GM21367 (cell line): Measurements from ENCODE around the gene TEPSIN.
"Not testable (repeated sequence)": the region's sequence is repeated elsewhere in the genome, so short reads cannot be mapped to it uniquely, and the experiment has no call there.

Source experiments
- ATAC-seq: cut with Tn5 transposase; IDR thresholded peaks from one replicate; pipeline ENCODE4 v1.9.1; 2021; ENCODE audit not compliant: unreplicated experiment

Gene TEPSIN

DNA sequence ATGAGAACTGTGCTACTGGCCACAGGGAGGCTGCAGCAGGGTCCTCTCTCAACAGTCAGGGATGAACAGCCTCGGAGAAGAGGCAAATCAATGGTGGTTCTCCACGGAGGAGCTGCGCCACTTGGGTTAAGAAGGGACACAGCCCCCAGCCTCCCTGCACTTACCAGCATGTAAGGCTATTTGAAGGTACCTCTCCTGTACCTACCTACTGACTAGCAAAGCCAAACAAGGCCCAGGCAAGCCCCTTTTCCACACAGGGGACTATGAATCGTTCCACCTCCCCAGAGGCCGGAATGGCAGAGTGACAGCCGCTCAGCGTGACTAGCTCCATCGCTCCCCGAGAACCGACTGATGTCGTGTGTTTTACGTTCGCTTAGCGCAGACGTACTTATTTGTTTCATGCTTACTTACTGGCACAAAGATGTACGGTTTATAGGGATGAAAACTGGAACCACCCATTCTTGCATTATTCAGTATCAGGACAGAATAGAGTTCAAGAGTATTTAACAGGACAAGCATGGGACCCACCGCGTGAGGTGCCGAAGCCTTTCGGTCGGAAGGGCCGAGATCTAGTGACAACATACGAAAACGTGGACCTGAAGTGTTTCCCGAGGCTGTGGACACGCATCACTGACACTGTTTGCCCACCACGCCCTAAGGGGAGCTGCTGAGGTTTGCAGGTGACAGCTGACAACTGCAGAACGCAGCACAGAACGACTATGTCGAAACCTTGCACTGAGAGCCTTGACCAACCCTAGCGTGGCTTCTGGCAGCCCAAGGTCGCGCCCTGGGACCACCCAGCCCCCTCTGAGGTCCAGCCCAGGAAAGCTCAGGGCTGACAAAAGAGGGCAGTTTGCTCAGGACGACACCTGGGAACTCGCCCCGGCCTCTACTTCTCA, 1.0 kb downstream of the TEPSIN start:
- ATAC-seq, result no peak

GRCh38 chr17:81236784-81237183, 2.1 kb downstream of the TEPSIN start:
- no peak for ATAC-seq

GRCh38 chr17:81235822-81236740, 2.8 kb downstream of the TEPSIN start:
- ATAC-seq, result no peak

GRCh38 chr17:81234940-81235821, 3.7 kb downstream of the TEPSIN start:
- ATAC-seq, result no peak

DNA sequence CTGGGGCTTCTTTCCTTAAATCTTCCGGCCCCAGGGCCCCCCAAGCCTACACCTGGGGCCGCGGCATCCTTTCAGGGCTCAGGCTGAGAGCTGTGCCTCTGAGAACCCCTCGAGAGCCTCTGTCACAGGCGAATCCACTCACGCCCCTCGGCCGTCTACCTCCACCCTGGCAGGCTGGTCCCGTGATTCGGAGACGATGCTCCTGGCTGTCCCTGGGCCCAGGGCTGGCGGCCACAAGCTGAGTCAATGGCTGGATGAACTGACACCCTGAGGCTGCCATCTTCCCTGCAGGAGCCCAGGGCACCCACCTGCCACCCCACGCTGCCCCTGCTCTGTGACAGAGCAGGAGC, 4.4 kb downstream of the TEPSIN start:
- no peak for ATAC-seq

DNA sequence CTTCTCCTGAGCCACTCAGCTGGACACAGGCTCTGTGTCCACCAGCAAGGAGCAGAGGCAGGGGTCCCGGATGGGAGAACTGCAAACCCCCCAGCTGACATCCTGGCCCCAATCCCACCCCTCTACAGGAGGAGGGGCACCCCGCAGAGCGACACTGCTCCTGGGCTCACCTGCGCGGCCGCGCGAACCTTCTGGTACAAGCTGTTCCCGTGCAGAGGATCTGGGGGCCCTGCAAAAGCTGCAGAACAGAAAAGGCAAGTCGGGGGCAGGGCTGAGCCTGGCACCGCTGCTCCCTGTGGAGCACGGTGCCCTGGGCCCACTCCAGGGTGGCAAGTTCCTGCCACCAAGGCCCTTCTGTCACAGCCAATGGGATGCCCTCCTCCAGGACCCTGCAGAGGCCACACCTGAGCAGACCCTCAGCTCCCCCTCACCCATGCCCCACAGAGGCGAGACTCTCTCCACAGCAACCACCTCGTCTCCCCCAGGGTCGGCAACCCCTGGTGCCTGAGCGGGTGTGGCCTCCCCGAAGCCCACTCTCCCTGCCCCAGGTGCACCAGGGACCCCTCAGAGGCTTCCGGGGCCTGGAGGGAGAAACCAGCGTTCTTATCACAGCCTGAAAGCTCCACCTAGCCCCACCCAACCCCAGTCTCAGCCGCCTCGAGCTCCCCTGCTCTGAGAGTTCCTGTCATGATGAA, 4.9 kb downstream of the TEPSIN start:
- ATAC-seq, result no peak

DNA sequence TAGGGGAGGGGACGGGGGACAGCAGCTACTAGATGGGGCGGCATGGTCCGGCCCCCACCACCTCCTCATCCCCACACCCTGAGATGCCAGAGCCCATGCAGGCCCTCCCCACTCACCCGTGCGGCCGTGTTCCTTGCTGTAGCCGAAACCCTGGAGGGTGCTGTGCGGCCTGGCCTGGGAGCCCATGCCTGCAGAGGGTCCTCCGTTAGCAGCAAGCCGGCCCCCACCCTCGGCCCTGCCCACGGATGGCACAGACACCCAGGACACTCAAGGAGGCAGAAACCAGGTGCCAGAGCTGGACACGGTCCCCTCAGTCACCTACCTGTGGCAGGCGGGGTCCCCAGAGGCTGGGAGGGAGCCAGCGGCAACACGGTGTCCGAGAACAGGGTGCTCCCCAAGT, 5.5 kb downstream of the TEPSIN start:
- no peak for ATAC-seq

DNA sequence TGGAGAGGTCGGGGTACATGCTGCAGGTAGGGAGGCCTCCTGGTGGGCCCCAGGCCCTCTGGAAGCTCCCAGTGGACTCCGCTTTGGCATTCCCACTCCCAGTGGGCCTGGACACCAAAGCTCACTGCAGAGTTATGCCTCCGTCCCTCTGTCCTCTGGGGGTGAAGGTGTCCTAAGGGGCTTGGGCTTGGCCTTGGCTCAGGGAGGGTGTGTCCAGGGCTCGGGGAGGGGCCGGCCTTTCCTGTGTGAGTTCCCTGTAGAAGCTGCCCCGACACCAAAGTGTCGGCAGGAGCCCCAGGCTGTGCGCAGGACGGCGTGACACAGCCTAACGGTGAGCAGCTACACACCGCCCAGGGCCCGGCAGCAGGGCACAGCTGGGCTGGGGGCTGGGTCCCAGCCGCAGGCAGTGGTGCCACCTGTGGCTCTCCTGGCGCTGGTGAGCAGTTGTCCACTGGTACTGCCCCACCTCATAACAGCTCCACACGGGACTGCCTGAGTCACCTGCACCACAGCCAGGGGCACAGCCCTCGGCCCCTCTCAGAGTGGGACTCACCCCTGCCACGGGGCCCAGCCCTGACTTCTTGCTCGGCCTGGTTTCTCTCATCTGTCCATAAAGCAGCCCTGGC, 6.1 kb downstream of the TEPSIN start:
- ATAC-seq, result no peak

GRCh38 chr17:81231766-81232581, 6.9 kb downstream of the TEPSIN start:
- no peak for ATAC-seq

DNA sequence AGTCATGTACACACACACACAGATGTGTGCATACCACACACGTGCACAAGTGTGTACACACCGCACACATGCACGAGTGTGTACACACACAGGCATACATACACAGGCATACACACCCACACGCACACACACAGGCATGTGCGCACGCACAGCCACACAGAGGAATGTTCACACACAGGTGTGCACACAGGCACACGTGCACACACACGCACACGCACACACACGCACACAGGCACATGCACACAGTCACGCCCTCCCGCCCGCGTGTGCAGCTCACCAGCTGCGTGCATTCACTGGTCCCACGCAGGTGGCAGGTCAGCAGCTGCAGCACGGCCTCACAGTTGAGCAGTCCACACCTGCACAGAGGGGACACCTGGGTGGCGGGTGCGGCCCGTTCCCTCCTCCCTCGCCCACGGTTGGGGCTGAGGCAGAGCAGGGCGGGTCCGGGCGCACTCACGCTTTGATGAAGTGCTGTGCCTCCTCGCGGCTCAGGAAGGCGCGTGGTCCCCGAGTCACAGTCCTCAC, 7.7 kb downstream of the TEPSIN start:
- ATAC-seq, result no peak

- no peak for ATAC-seq
These were observed 8.6 kb downstream of the TEPSIN start for GRCh38 chr17:81230043-81230820.

- ATAC-seq, result no peak
These were observed 9.3 kb downstream of the TEPSIN start for GRCh38 chr17:81229666-81229920.

DNA sequence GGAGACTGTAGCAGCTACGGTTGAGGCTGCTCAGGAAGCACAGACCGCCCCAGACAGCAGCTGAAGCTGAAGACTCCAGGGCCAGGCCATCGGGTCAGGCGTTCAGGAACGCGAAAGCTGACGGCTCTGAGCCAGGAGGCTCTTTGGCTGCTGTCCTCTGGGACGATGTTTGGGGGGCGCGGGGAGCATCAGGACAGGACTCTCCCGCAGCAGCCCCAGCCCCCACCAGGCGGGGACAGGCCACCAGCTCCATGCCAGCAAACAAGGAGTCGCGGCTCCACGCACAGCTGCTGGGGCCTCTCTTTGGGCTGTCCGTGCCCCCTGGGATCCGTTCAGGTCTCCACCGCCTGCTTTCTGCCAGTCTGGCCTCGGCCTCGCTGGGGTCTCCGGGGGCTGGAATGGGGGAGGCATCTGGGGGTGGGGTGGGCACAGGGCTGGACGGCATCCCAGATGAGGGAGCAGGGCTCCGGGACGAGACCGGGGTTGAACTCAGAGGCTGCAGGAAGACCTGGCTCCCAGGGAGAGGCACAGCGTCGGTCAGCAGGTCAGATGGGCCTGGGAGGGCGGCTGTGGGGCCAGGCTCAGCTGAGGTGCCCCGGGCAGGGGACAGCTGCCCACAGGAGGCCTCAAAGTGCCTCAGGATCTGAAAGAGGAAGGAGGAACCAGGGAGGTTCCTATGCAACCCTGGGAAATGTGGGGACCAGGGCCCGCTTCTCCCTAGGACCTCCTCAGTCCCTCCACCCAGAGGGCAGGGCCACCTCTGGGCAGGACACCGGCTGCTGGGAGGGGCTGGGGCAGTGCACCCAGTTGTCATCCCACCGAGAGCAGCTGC, 9.8 kb downstream of the TEPSIN start:
- no peak for ATAC-seq

- no peak for ATAC-seq
These were observed 10.4 kb downstream of the TEPSIN start for GRCh38 chr17:81228420-81228819.

DNA sequence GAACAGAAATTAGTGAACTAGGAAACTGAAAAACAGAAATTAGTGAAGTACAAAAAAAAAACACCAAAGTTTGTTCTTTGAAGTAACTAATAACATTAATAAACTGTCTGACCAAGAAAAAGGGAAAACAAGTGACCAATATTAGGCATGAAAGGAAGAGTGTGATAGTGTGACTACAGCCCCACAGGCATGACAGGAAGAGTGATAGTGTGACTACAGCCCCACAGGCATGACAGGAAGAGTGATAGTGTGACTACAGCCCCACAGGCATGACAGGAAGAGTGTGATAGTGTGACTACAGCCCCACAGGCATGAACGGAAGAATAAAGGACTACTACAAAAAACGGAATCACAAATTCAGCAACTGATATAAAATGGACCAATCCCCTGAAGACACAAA, 11.2 kb downstream of the TEPSIN start:
- ATAC-seq, result not testable (repeated sequence)

GRCh38 chr17:81223762-81224130, 15.1 kb downstream of the TEPSIN start:
- no peak for ATAC-seq

DNA sequence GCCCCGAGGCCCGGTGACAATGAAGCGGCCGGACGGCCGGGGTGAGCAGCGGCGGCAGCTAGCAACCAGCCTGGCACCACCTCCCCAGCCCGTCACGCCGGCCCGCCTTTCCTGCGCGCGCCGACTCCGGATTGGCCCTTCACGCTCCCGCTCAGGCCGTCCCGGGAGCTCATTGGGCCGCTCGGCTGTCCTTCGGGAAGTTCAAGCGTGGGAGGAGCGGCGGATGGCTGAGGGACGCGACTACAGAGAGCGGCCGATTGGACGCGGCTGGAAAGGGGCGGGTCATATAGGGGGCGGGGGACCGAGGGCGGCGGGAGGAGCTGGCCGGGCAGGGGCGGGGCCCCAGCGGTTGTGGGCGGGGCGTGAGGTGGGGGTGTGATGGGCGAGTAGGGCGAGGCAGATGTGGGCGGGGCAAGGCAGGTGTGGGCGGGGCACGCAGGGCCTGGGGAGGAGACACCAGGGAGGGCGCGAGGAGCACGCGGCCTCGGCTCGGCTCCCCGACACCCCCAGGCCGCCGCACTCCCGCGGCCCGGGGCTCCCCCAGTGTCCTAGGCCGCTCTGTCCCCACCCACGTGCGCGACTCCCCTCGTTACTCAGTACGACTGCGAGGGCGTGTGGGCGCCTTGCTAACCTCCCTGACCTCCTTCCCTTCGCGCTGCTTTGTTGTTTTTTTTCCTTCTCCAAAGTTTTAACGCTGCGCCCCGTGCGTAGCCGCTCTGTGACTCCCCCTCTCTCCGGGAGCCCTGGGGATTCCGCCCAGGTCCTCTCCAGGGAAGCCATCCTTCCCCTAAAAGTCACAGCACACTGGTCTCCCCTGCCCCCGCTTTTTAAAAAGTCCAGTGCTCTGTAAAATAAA, 15.7 kb downstream of the TEPSIN start, which contains the start of gene CEP131:
CEP131 (minus strand) TSS at position 60 of the 856 bp plus-strand sequence. CDS start 2,909 bp downstream, outside the sequence.
- ATAC-seq, result peak; percentile 89
